Chondrocyte (in vitro differentiated cells): ENCODE data around the gene DCLK2. TPM values are rescaled to one million over a fixed set of nuclear protein-coding genes. Genes with fewer than 3 reads are reported as not detected.

Experiments used
- DNase-seq: peaks from one replicate; pipeline ENCODE4 v3.0.0; 2021; ENCODE audit warnings: mixed read lengths, low spot score
- H3K27ac Mint-ChIP-seq: one replicate; pipeline ENCODE4 v1.8.0; 2021; ENCODE audit warnings: mild to moderate bottlenecking, moderate library complexity, mixed read lengths; ENCODE audit not compliant: unreplicated experiment
- H3K27me3 Mint-ChIP-seq: 2 replicates; pipeline ENCODE4 v1.8.0; 2021; ENCODE audit warnings: low read depth, mixed read lengths
- H3K36me3 Mint-ChIP-seq: 2 replicates; pipeline ENCODE4 v1.8.0; 2021; ENCODE audit warnings: low read depth, mixed read lengths
- H3K4me1 Mint-ChIP-seq: 2 replicates; pipeline ENCODE4 v1.8.0; 2021; ENCODE audit warnings: low read depth, mild to moderate bottlenecking, mixed read lengths
- H3K4me3 Mint-ChIP-seq: one replicate; pipeline ENCODE4 v1.8.0; 2021; ENCODE audit warnings: mild to moderate bottlenecking, moderate library complexity, mixed read lengths; ENCODE audit not compliant: unreplicated experiment
- H3K9me3 Mint-ChIP-seq: 2 replicates; pipeline ENCODE4 v1.8.0; 2021; ENCODE audit warnings: low read depth, mixed read lengths
- total RNA-seq: library from RNA; stranded (reverse); gene quantifications from 3 replicates; pipeline ENCODE4 v1.2.1, GENCODE V29; 2021
- TF ChIP-seq, protein P1 (sequence below): fragments of 200-600 bp; sonication (generic); IDR thresholded peaks from 2 replicates; pipeline ENCODE4 v1.5.0; 2021; ENCODE audit warnings: antibody characterized with exemption, mild to moderate bottlenecking, moderate library complexity

The DCLK2 gene
- total RNA-seq, 1 donor from 2014 or later, result 20.0 TPM

DNA sequence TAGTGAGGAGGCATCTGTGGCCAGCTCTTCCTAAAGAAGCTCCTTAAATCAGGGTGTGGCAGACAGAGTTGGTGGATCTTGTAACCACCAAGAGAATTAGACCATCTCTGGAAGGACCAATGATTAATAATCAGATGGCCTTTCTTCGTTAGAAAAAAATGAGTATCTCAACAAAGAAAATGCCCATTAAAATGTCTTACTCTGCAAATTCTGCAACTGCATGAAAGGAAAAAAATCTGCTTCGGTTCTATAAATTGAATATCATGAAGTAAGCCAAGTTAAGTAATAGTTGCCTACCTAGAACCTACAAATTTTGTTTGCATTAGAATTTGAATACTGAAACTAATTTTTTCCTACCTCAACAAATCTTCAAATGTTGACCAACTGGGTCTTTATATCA, 4.2 kb upstream of the DCLK2 start:
- H3K4me3 Mint-ChIP-seq, result no peak overlapping the region
- TF ChIP-seq, protein P1, sequence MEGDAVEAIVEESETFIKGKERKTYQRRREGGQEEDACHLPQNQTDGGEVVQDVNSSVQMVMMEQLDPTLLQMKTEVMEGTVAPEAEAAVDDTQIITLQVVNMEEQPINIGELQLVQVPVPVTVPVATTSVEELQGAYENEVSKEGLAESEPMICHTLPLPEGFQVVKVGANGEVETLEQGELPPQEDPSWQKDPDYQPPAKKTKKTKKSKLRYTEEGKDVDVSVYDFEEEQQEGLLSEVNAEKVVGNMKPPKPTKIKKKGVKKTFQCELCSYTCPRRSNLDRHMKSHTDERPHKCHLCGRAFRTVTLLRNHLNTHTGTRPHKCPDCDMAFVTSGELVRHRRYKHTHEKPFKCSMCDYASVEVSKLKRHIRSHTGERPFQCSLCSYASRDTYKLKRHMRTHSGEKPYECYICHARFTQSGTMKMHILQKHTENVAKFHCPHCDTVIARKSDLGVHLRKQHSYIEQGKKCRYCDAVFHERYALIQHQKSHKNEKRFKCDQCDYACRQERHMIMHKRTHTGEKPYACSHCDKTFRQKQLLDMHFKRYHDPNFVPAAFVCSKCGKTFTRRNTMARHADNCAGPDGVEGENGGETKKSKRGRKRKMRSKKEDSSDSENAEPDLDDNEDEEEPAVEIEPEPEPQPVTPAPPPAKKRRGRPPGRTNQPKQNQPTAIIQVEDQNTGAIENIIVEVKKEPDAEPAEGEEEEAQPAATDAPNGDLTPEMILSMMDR, result no peak
- no peak overlapping the region for H3K27ac Mint-ChIP-seq
- H3K9me3 Mint-ChIP-seq, result no peaks in the 10 kb centered on the region
- no peak for DNase-seq
- H3K4me1 Mint-ChIP-seq, result peaks cover 43% of the 10 kb centered on the region
- H3K36me3 Mint-ChIP-seq, result no peaks in the 10 kb centered on the region
- H3K27me3 Mint-ChIP-seq, result no peaks in the 10 kb centered on the region

DNA sequence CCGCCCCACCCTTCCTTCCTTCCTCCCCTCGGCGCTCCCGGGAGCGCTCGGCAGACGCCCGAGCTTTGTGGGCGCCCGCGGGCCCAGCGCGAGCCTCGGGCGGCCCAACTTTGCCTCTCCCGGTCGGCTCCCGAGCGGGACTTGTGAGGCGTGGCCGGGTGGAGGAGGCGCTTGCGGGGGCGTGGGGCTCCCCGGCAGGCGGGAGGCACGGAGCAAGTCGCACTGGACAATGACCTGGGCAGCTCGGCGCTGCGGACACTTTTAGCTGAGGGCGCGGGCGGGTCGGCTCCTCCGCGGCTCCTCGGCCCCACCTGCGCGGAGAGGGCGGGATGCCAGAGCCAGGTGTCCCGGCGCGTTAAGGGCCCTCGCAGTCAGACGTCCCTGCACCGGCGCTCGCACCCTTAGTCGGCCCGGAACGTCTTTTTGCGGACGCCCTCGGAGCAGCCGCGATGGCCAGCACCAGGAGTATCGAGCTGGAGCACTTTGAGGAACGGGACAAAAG, 385 bp downstream of the DCLK2 start:
- no peak for DNase-seq
- TF ChIP-seq, protein P1, result no peak
- peak overlapping the region; percentile 84 for H3K4me3 Mint-ChIP-seq
- H3K27me3 Mint-ChIP-seq, result no peaks in the 10 kb centered on the region
- H3K27ac Mint-ChIP-seq, result peak overlapping the region; percentile 54
- H3K36me3 Mint-ChIP-seq, result no peaks in the 10 kb centered on the region
- peaks cover 45% of the 10 kb centered on the region for H3K4me1 Mint-ChIP-seq
- no peaks in the 10 kb centered on the region for H3K9me3 Mint-ChIP-seq

DNA sequence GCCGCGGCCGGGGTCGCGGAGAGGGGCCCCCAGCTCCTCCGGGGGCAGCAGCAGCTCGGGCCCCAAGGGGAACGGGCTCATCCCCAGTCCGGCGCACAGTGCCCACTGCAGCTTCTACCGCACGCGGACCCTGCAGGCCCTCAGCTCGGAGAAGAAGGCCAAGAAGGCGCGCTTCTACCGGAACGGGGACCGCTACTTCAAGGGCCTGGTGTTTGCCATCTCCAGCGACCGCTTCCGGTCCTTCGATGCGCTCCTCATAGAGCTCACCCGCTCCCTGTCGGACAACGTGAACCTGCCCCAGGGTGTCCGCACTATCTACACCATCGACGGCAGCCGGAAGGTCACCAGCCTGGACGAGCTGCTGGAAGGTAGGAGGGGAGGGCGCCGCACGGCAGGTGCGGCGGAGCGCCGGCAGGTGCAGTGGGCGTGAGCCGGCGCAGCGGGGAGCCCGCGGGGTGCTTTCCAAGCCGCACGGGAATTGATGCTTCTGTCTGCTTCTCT, 886 bp downstream of the DCLK2 start:
- peak overlapping the region; percentile 84 for H3K4me3 Mint-ChIP-seq
- peak; percentile 92 for DNase-seq
- no peaks in the 10 kb centered on the region for H3K36me3 Mint-ChIP-seq
- peak overlapping the region; percentile 54 for H3K27ac Mint-ChIP-seq
- no peaks in the 10 kb centered on the region for H3K27me3 Mint-ChIP-seq
- TF ChIP-seq, protein P1, result peak; percentile 42
- peaks cover 44% of the 10 kb centered on the region for H3K4me1 Mint-ChIP-seq
- no peaks in the 10 kb centered on the region for H3K9me3 Mint-ChIP-seq

DNA sequence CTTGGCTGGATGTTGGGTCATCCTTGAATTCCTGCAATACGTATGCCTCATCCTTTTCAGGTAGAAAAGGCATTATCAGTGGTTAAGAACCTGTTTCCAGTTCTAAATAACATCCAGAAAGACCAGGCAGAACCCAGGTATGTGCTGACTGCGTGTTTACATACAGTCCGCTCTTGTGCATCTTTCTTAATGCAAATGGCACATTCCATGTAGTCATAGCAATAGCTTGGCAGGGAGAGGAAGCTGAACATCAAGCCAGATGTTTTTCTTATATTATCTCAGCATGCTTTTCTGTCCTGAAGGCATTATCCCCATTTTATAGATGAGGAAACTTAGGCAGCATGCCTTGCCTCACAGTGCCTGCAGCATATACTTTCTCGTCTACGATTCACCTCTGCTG, 2.1 kb downstream of the DCLK2 start:
- no peak overlapping the region for H3K27ac Mint-ChIP-seq
- TF ChIP-seq, protein P1, result no peak
- DNase-seq, result no peak
- H3K36me3 Mint-ChIP-seq, result peaks cover 2% of the 10 kb centered on the region
- no peaks in the 10 kb centered on the region for H3K9me3 Mint-ChIP-seq
- peaks cover 48% of the 10 kb centered on the region for H3K4me1 Mint-ChIP-seq
- peak overlapping the region; percentile 84 for H3K4me3 Mint-ChIP-seq
- H3K27me3 Mint-ChIP-seq, result no peaks in the 10 kb centered on the region

DNA sequence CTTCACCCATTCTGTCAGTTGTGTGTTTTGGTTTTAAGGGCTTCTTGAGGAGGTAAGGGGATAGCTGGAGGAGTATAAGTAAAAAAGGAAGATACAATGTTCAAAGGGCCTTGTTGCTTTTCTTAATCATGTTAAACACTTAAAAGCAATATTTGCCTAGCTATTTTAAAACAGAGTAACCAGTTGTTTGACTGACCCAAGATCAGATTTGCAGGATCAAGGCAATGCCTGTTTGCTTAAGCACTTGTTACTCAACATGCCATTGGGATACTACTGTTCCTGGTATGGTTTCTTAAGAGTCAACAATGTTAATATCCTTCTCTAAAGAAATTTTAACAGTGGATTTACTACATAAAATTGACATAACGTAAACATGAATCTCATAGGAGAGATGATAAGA, 2.6 kb downstream of the DCLK2 start:
- H3K27me3 Mint-ChIP-seq, result no peaks in the 10 kb centered on the region
- H3K4me3 Mint-ChIP-seq, result peak overlapping the region; percentile 84
- H3K36me3 Mint-ChIP-seq, result peaks cover 5% of the 10 kb centered on the region
- no peak for DNase-seq
- H3K4me1 Mint-ChIP-seq, result peaks cover 48% of the 10 kb centered on the region
- peaks cover 2% of the 10 kb centered on the region for H3K9me3 Mint-ChIP-seq
- TF ChIP-seq, protein P1, result no peak
- H3K27ac Mint-ChIP-seq, result no peak overlapping the region
